GM18508 (cell line): Measurements from ENCODE around the gene UNC13B.

Experiments
- ATAC-seq: cut with Tn5 transposase; IDR thresholded peaks from one replicate; pipeline ENCODE4 v1.9.1; 2021; ENCODE audit warnings: moderate number of reproducible peaks; ENCODE audit not compliant: insufficient read depth, unreplicated experiment

UNC13B gene

GRCh38 chr9:35313460-35313859 lies 151.7 kb downstream of the UNC13B start:
- no peak for ATAC-seq

DNA sequence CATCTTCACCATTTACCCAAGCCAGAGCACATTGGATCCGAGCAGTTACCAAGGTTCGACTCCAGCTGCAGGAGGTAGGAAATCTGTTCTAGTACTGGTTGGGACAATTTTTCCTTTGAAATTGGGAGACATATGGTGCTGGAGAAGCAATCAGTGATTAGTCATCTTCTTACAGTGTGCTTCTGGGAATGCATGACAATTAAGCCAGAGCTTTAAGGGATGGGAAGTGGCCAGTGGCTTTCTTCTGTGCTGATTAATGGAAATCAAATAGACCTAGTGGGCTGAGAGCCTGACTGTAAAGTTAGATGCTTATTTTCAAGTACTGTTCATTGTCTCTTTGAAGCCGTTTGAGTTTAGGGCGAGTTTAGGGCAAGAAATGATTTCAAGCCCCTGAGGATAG lies 152.1 kb downstream of the UNC13B start:
- no peak for ATAC-seq

- no peak for ATAC-seq
These were observed 156.9 kb downstream of the UNC13B start for GRCh38 chr9:35318741-35319140.

DNA sequence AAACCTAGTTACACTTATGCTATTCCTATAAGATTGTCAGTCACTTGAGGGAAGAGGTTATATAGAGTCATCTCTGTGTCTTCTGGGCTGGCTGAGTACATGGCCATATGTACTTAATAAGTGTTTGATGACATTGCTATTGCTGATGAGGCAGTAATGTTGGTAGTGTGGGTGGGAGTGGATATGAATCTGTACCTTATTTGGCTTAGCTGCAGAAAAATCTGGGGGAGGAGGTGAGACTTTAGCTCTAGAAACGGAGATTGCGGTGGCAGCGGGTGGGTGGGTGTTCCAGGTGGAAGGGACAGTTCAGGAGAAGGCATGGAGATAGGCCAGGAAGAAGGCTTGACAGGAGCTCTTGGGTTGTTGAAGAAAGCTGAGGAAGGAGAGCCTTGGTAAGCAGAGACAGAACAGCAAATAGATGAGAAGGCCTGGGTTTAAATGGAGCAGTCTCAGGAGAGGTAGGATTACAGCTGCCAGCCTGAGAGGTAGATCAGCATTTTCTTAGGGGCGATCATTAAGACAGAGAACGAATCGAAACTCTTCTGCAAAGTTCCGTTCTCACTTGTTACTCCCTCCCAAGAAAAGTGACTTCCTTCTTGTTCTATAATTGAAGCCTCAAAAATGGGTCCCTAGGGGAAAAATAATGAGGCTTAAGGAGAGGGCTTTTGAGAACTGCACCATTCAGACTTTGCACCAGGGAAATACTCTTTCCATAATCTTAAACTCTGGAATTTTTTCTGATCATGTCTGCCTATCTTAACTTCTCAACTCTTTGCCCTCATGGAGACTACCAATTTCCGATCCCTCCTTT lies 160.5 kb downstream of the UNC13B start:
- ATAC-seq = no peak

DNA sequence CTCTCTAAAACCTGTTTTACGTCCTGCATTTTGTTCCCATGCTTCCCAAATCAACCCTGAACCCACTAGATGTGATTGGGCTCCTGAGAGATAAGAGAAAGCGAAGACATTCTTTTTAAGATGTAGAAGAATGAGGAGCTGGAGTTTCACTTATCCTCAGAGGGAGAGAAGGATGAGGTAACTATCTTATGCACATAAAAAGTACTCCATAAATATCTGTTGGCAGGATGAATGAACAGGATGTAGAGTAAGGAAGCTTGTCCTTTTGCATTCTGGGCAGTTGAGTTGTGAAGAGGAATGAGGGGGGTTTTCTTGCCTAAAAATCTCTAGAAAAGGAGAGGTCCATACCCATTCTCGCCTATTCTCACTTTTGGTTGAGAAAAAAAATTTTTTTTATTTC lies 163.2 kb downstream of the UNC13B start:
- no peak for ATAC-seq

- ATAC-seq = no peak
These were observed 171.7 kb downstream of the UNC13B start for GRCh38 chr9:35333551-35333950.

GRCh38 chr9:35335164-35335563 lies 173.4 kb downstream of the UNC13B start:
- ATAC-seq = no peak

DNA sequence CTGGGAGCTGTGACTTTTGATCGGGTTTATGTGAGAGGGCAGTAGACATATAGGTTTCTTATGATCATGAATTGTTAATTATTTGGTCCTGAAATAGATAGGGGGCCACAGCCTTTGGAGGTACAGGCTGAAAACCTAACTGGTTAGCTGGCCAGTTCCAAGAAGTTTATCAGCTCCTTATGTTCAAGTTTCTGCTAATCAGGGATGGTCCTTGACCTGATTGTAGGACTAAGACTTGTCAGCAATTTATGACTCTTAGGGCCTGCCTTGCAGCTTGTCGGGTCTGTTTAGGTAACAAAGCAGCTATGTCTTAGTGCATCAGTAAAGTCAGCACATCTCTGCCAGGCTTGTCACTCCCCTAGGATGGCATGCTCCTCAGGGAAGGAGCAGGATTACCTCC lies 176.3 kb downstream of the UNC13B start:
- no peak for ATAC-seq

GRCh38 chr9:35338561-35339274 lies 176.9 kb downstream of the UNC13B start:
- ATAC-seq = no peak

- no peak for ATAC-seq
These were observed 178.2 kb downstream of the UNC13B start for GRCh38 chr9:35340046-35340445.

GRCh38 chr9:35341021-35341420 lies 179.2 kb downstream of the UNC13B start:
- ATAC-seq = no peak

GRCh38 chr9:35341585-35341984 lies 179.8 kb downstream of the UNC13B start:
- ATAC-seq = no peak

- no peak for ATAC-seq
These were observed 180.6 kb downstream of the UNC13B start for GRCh38 chr9:35342221-35342958.

- ATAC-seq = no peak
These were observed 186.3 kb downstream of the UNC13B start for GRCh38 chr9:35348109-35348508.

DNA sequence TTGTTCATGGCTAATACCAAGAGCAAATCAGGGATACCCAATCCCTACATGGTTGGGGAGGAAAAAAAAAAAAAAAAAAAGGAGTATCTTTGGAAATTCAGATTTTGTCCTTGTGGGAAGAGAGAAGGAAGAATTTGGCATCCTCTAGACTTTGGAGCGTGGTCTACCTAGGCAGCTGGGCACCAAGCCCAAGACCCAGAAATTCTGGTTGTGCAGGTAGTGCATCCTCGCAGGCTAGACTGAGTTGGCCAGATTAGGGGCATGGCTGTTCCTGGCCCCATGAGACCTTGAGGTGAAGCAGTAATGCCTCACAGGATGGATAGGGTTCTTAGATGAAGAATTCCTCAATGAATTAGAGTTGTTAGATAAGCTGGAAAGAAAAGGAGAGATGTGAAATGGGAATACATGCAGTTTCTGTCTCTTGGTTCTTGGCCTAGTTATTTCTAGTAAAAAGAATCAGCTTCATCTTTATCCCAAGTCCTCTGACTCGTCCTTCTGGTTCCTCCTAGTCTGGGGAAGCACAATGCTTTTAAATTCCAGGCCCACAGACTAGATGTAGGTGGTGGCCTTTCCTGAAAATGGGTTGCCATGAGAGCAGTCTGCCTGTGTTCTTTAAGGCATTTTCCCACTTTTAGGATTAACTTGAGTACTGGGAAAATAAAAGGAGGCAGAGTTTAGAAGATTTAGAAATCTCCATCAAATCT lies 187.6 kb downstream of the UNC13B start:
- no peak for ATAC-seq

DNA sequence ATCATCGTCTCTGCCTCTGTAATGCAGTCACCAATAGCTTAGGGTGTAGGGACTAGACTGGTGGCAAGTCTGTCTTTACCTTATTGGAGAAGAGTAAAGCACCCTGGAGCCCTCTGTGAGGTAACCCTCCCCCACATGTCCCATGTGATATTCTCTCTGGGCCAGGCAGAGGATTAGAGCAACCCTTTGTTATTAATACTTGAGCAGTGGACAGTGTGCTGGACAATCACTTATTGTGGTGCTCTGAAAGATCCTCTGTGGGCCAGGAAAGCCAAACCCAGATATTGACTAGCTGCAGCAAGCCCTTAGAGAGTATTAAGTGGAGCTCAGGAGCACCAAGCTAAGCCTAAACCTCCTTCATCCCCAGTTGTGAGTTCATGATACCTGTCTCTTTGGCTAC lies 188.4 kb downstream of the UNC13B start:
- no peak for ATAC-seq

- no peak for ATAC-seq
These were observed 189.2 kb downstream of the UNC13B start for GRCh38 chr9:35350827-35351549.

DNA sequence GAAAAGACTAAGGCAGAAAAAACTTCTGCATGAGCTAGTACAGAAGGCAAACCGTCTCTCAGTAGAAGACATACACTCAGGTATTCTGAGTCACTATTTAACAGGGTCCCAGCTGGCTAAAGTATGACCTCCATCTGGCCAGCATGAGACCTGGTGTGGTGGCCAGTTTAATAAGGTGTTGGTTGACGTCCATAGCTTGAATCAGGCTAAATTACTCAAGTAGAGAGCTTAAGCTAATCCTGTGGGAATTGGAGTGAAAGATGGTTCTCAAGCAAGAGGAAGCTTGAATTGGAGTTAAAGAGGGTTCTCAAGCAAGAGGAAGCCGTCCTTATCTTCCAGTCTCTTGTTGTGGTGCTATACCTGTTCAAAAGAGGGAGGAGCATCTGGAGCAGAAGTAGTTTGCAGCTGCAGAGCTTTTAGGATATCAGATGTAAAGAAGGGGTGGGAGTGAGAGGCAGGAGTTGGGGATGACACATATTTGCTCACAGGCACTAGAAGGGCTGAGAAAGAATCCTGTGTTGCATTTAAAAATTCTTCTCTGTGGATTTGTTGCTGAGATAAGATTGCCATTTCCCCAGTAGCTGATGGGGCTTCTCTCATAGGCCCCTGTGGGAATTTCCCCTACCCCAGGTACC lies 192.0 kb downstream of the UNC13B start:
- ATAC-seq = no peak

GRCh38 chr9:35355939-35356338 lies 194.1 kb downstream of the UNC13B start:
- ATAC-seq = no peak
